HCT116 (cell line): ENCODE data around the gene PODN. TPM values are rescaled to one million over a fixed set of nuclear protein-coding genes. Genes with fewer than 3 reads are reported as not detected.

ENCODE experiments used
- ATAC-seq: fragments of 200-7000 bp; cut with Tn5 transposase; 2 replicates; pipeline ENCODE4 v1.9.1; 2020; ENCODE audit warnings: mild to moderate bottlenecking, moderate library complexity
- BruUV-seq: library from RNA; stranded (reverse); fragments of 400-500 nt; replicated peaks from 2 replicates; lab custom pipeline; 2021; lab: Mats Ljungman, UMichigan
- CTCF ChIA-PET: fragments of 300-600 bp; sonication (Branson Sonifier 250); formaldehyde crosslinking; loops from one replicate; lab custom pipeline; 2021; ENCODE audit warnings: antibody characterized with exemption; lab: Charles Lee
- POLR2A ChIA-PET: fragments of 300-600, 350-600 bp; sonication (Branson Sonifier 250); formaldehyde crosslinking; loops from one replicate; lab custom pipeline; 2021; ENCODE audit warnings: antibody characterized with exemption; lab: Charles Lee
- RAD21 ChIA-PET, 2 experiments: fragments of 300-600 bp; sonication (Branson Sonifier 250); formaldehyde crosslinking; loops; one replicate each; lab custom pipeline; 2023; ENCODE audit warnings: low total read pairs in 2 of 2; ENCODE audit not compliant: uncharacterized antibody in 2 of 2, unreplicated experiment in 2 of 2, low non-redundant PET in 1 of 2; lab: Charles Lee
- DNase-seq: peaks from one replicate; pipeline ENCODE4 v3.0.0-alpha.2; 2010; ENCODE audit warnings: low read depth, low spot score
- H2AFZ ChIP-seq: fragments of 200-600 bp; shearing (Covaris generic), sonication (generic); 2 replicates; pipeline ENCODE4 v1.6.1; 2017; ENCODE audit warnings: low read depth, mixed run types, mixed read lengths, antibody characterized with exemption, low read length; ENCODE audit not compliant: poor library complexity, severe bottlenecking
- H3K27ac ChIP-seq: 2 replicates; pipeline ENCODE4 v1.5.1; 2012; ENCODE audit warnings: low read depth, low read length
- H3K27me3 ChIP-seq: fragments of 200-600 bp; sonication (generic); 2 replicates; pipeline ENCODE4 v1.6.1; 2016; ENCODE audit warnings: mixed run types, low read length, mixed read lengths; ENCODE audit not compliant: insufficient read depth
- H3K36me3 ChIP-seq, 2 experiments: fragments of 200-500 bp in 1 of 2; fragments of 200-600 bp in 1 of 2; sonication (Bioruptor generic) in 1 of 2; sonication (generic) in 1 of 2; 2 replicates each; pipeline versions ENCODE4 v1.5.1 to v1.6.1; 2014 to 2016; ENCODE audit warnings: low read length in 2 of 2, inconsistent platforms in 1 of 2, mixed read lengths in 1 of 2, mixed run types in 1 of 2; ENCODE audit not compliant: insufficient read depth in 2 of 2, control insufficient read depth in 1 of 2
- H3K4me1 ChIP-seq, 2 experiments: fragments of 200-600 bp in 1 of 2; sonication (generic) in 1 of 2; 2 replicates each; pipeline versions ENCODE4 v1.5.1 to v1.6.1; 2012 to 2017; ENCODE audit warnings: low read length in 2 of 2, inconsistent platforms in 1 of 2, mild to moderate bottlenecking in 1 of 2, mixed read lengths in 1 of 2, mixed run types in 1 of 2, moderate library complexity in 1 of 2; ENCODE audit not compliant: insufficient read depth in 2 of 2, control insufficient read depth in 1 of 2
- H3K4me2 ChIP-seq: fragments of 200-600 bp; sonication (generic); 2 replicates; pipeline ENCODE4 v1.6.1; 2017; ENCODE audit warnings: mixed run types, low read length, mixed read lengths
- H3K4me3 ChIP-seq, 2 experiments: fragments of 200-600 bp in 1 of 2; sonication (generic) in 1 of 2; replicated peaks in 1 of 2; 2 replicates each; pipeline ENCODE4 v1.5.1; 2011 to 2016; ENCODE audit warnings: low read length in 2 of 2, control low read depth in 1 of 2, low read depth in 1 of 2, mild to moderate bottlenecking in 1 of 2, mixed read lengths in 1 of 2, mixed run types in 1 of 2
- H3K79me2 ChIP-seq: fragments of 200-600 bp; sonication (generic); 2 replicates; pipeline ENCODE4 v1.6.1; 2017; ENCODE audit warnings: mild to moderate bottlenecking, mixed run types, low read length, moderate library complexity, mixed read lengths; ENCODE audit not compliant: insufficient read depth
- H3K9ac ChIP-seq: fragments of 200-600 bp; sonication (generic); 2 replicates; pipeline ENCODE4 v1.6.1; 2016; ENCODE audit warnings: low read length, mixed read lengths
- H3K9me2 ChIP-seq: fragments of 200-600 bp; sonication (generic), shearing (Covaris generic); 2 replicates; pipeline ENCODE4 v1.6.1; 2017; ENCODE audit warnings: mixed run types, mild to moderate bottlenecking, moderate library complexity; ENCODE audit not compliant: insufficient read depth
- H3K9me3 ChIP-seq, 2 experiments: fragments of 200-500 bp in 1 of 2; fragments of 200-600 bp in 1 of 2; sonication (Bioruptor generic) in 1 of 2; sonication (generic) in 1 of 2; 2 replicates each; pipeline ENCODE4 v1.6.1; 2014 to 2017; ENCODE audit warnings: low read length in 2 of 2, mixed read lengths in 2 of 2, inconsistent platforms in 1 of 2, low read depth in 1 of 2, mild to moderate bottlenecking in 1 of 2, mixed run types in 1 of 2, moderate library complexity in 1 of 2; ENCODE audit not compliant: control insufficient read depth in 1 of 2, insufficient read depth in 1 of 2
- H4K20me1 ChIP-seq: fragments of 200-600 bp; sonication (generic), shearing (Covaris generic); 2 replicates; pipeline ENCODE4 v1.6.1; 2017; ENCODE audit warnings: mixed run types, mild to moderate bottlenecking, moderate library complexity; ENCODE audit not compliant: insufficient read depth
- ATF3 ChIP-seq: IDR thresholded peaks from 2 replicates; pipeline ENCODE4 v1.6.1; 2012
- CEBPB ChIP-seq: IDR thresholded peaks from 2 replicates; pipeline ENCODE4 v1.6.1; 2012; ENCODE audit warnings: low read depth
- EZH2 ChIP-seq: fragments of 200-600 bp; sonication (generic); IDR thresholded peaks from 2 replicates; pipeline ENCODE4 v1.6.1; 2017; ENCODE audit warnings: antibody characterized with exemption, mixed run types
- EZH2phosphoT487 ChIP-seq: fragments of 200-600 bp; IDR thresholded peaks from 2 replicates; pipeline ENCODE4 v1.6.1; 2018; ENCODE audit warnings: antibody characterized with exemption, borderline replicate concordance
- FOSL1 ChIP-seq: IDR thresholded peaks from 2 replicates; pipeline ENCODE4 v1.6.1; 2012; ENCODE audit warnings: low read depth
- JUND ChIP-seq: IDR thresholded peaks from 2 replicates; pipeline ENCODE4 v1.6.1; 2012
- MAX ChIP-seq: IDR thresholded peaks from 2 replicates; pipeline ENCODE4 v1.6.1; 2012
- POLR2AphosphoS5 ChIP-seq: IDR thresholded peaks from 2 replicates; pipeline ENCODE4 v1.6.1; 2011; ENCODE audit warnings: mild to moderate bottlenecking, low read depth, low read length, moderate library complexity
- REST ChIP-seq: IDR thresholded peaks from 2 replicates; pipeline ENCODE4 v1.6.1; 2012; ENCODE audit warnings: low read depth
- SP1 ChIP-seq: IDR thresholded peaks from 2 replicates; pipeline ENCODE4 v1.6.1; 2012; ENCODE audit warnings: low read depth
- SRF ChIP-seq: IDR thresholded peaks from 2 replicates; pipeline ENCODE4 v1.6.1; 2012; ENCODE audit warnings: low read depth
- YY1 ChIP-seq: IDR thresholded peaks from 2 replicates; pipeline ENCODE4 v1.6.1; 2011; ENCODE audit warnings: low read length, low read depth, moderate library complexity, mild to moderate bottlenecking; ENCODE audit not compliant: insufficient replicate concordance; ENCODE audit errors: extremely low read depth
- ZBTB33 ChIP-seq: IDR thresholded peaks from 2 replicates; pipeline ENCODE4 v1.6.1; 2011; ENCODE audit warnings: mild to moderate bottlenecking, low read length, moderate library complexity; ENCODE audit not compliant: insufficient replicate concordance; ENCODE audit errors: extremely low read depth
- ZFX ChIP-seq: fragments of 450-650 bp; IDR thresholded peaks from 2 replicates; pipeline ENCODE4 v1.6.1; 2017
- intact Hi-C: fragments of 100-400 bp; cut with micrococcal nuclease; formaldehyde crosslinking; loops from 2 replicates; pipeline ENCODE4 v1.10.0; 2022
- total RNA-seq: library from RNA; stranded (reverse); gene quantifications from one replicate; pipeline ENCODE4 v1.2.1, GENCODE V29; 2021; ENCODE audit not compliant: unreplicated experiment

Gene PODN
- total RNA-seq, 1 experiment from 2014 or later: 0.22 TPM

GRCh38 chr1:53023546-53023945, 38.5 kb upstream of the PODN start:
- no peak for DNase-seq
- no peak overlapping the region for H3K4me2 ChIP-seq
- no peaks in the 10 kb centered on the region for H3K36me3 ChIP-seq
- RAD21 ChIA-PET: no interaction called here
- no peaks in the 10 kb centered on the region for H3K4me1 ChIP-seq
- H3K79me2 ChIP-seq: no peaks in the 10 kb centered on the region
- H2AFZ ChIP-seq: no peak overlapping the region
- POLR2A ChIA-PET: no interaction called here
- no peak overlapping the region for H3K27ac ChIP-seq
- BruUV-seq: no TSS peak
- intact Hi-C loops: no loop called here
- no peaks in the 10 kb centered on the region for H3K27me3 ChIP-seq
- CTCF ChIA-PET: no interaction called here
- ATAC-seq: no peak
- no peaks in the 10 kb centered on the region for H3K9me2 ChIP-seq
- TF ChIP-seq SP1: no peak
- TF ChIP-seq CEBPB: no peak
- no peak for TF ChIP-seq ZBTB33
- H3K9me3 ChIP-seq: no peaks in the 10 kb centered on the region
- H3K9ac ChIP-seq: no peak overlapping the region
- H4K20me1 ChIP-seq: no peaks in the 10 kb centered on the region
- H3K4me3 ChIP-seq: no peak overlapping the region

GRCh38 chr1:53024117-53024516, 37.9 kb upstream of the PODN start:
- Histone ChIP-seq H3K9ac (no peak overlapping the region), H3K4me2 (no peak overlapping the region), H3K9me3 (no peaks in the 10 kb centered on the region), H3K36me3 (no peaks in the 10 kb centered on the region), H3K4me1 (no peaks in the 10 kb centered on the region), H2AFZ (no peak overlapping the region), H3K4me3 (no peak overlapping the region), H3K79me2 (no peaks in the 10 kb centered on the region), H3K27me3 (no peaks in the 10 kb centered on the region), H3K27ac (no peak overlapping the region), H4K20me1 (no peaks in the 10 kb centered on the region), H3K9me2 (no peaks in the 10 kb centered on the region)
- TF ChIP-seq REST (no peak), MAX (no peak), SRF (no peak), EZH2 (no peak), EZH2phosphoT487 (no peak), FOSL1 (no peak), POLR2AphosphoS5 (no peak), ATF3 (no peak), YY1 (no peak), SP1 (no peak), JUND (no peak), ZFX (no peak)
- no TSS peak for BruUV-seq
- intact Hi-C loops: no loop called here
- ChIA-PET CTCF (no interaction called here), POLR2A (no interaction called here), RAD21 (no interaction called here)
- DNase-seq (no peak), ATAC-seq (no peak)
